Mucosa of stomach (tissue), 1 donor: Measurements from ENCODE around the gene CTNS.
A peak's percentile ranks its signal among the peaks of the same experiment; 100 is the strongest.

Experiments used
- H3K27me3 ChIP-seq: one replicate; pipeline ENCODE4 v1.7.0; 2013; ENCODE audit warnings: mild to moderate bottlenecking, low read length; ENCODE audit not compliant: control insufficient read depth, insufficient read depth
- H3K36me3 ChIP-seq: one replicate; pipeline ENCODE4 v1.7.0; 2013; ENCODE audit warnings: low read length; ENCODE audit not compliant: control insufficient read depth, insufficient read depth
- H3K4me1 ChIP-seq: one replicate; pipeline ENCODE4 v1.7.0; 2013; ENCODE audit warnings: mild to moderate bottlenecking, low read length; ENCODE audit not compliant: control insufficient read depth, insufficient read depth
- H3K4me3 ChIP-seq: one replicate; pipeline ENCODE4 v1.7.0; 2013; ENCODE audit warnings: low read length
- H3K9ac ChIP-seq: one replicate; pipeline ENCODE4 v1.7.0; 2013; ENCODE audit warnings: mild to moderate bottlenecking, low read length, moderate library complexity
- H3K9me3 ChIP-seq: one replicate; pipeline ENCODE4 v1.7.0; 2013; ENCODE audit warnings: mild to moderate bottlenecking, low read length, moderate library complexity; ENCODE audit not compliant: control insufficient read depth
- donor health status: Pancreatic carcinoma.

Gene CTNS

DNA sequence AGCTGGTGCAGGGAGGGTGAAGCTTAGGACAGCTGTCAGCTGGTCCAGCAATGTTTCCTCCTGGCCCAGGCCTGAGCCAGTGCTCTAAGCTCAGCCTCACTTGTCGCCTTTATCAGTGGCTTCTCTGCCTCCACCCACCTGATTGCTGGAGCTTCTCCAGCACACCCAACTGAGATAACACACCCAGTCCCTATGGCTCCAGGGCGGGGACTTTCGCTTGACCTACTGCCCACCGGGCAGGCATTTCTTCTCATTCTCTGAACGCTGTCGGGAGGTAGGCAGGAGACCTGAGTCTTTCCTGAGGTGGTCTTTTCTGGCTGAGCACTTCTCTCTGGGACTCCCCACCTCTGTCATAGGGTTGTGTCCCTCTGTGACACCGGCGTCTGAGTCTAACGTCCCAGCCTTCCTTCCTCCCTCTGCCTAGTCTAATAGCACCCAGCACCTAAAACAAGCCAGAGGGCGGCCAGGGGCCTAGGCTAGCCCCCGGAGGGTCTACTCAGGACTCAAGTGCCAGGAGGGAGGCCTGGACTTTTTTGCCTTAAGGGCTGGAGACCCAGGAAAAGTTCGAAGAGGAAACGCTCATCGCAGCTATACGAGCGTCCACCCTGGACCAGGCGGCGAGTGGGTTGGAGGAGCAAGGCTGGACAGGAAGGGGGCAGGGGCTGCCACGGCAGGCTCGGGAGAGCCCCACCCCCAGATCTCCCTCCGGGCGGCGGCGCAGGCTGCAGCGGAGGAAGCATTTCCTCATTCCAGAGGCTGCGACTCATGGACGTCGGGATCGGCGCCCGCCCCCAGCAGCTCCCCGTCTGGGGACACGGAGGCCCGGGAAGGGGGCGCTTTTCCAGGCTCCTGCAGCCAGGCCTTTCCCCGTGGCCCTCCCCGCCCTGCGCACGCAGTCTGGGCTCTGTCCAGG lies 31.1 kb downstream of the CTNS start:
- H3K9me3 ChIP-seq: no peaks in the 10 kb centered on the region
- H3K4me1 ChIP-seq: peaks cover 24% of the 10 kb centered on the region
- H3K9ac ChIP-seq: peak overlapping the region; percentile 81
- peak overlapping the region; percentile 89 for H3K4me3 ChIP-seq
- H3K27me3 ChIP-seq: no peaks in the 10 kb centered on the region
- H3K36me3 ChIP-seq: peaks cover 10% of the 10 kb centered on the region

DNA sequence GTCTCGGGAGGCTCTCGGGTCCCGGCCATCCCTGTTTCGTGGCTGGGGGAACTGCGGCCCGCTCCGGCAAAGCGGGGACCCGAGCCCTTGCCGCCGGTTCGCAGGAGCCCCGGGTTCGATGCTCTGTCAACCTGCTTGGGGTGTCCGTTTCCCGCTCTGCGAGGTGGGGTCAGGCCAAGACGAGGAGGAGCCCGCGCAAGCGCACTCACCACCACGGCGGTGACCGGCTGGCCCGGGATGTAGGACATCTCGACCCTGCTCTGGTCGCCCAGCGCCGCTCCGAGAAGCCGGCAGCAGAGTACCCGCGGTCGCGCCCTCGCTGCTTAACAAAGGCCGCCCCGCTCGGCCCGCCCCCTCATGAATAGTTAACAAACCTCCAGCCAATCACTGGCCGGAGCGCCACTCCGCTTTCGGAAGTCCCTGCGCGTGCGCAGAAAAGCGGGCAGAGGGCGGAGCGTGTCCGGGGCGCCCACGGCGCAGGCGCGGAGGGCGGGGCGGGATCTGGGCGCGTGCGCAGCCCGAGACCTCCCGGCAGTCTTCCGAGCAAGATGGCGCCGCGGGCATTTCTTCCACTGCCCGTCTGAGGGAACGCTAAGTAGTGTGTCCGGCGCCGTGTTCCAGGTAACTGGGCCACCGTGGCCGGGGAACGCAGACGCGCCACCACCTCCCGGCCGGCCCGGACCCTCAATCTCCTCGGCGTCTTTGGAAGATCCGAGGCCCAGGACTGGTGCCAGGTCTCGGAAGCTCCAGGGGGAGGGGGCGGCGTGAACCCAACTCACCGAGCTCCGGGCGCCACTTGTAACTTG lies 31.9 kb downstream of the CTNS start, which contains the start of the genes EMC6 and TAX1BP3:
TSS of gene EMC6 (plus strand) at position 534 of the 806 bp plus-strand sequence. CDS start 335 bp downstream, outside the sequence.
TSS of gene TAX1BP3 (minus strand) at position 300 of the 806 bp plus-strand sequence. CDS start at position 248, 52 bp downstream.
- H3K27me3 ChIP-seq: no peaks in the 10 kb centered on the region
- H3K9me3 ChIP-seq: no peaks in the 10 kb centered on the region
- H3K4me3 ChIP-seq: peak within 1 kb of the TSS; percentile 89
- peak within 1 kb of the TSS; percentile 81 for H3K9ac ChIP-seq
- H3K4me1 ChIP-seq: peaks cover 24% of the 10 kb centered on the region
- H3K36me3 ChIP-seq: peaks cover 10% of the 10 kb centered on the region

DNA sequence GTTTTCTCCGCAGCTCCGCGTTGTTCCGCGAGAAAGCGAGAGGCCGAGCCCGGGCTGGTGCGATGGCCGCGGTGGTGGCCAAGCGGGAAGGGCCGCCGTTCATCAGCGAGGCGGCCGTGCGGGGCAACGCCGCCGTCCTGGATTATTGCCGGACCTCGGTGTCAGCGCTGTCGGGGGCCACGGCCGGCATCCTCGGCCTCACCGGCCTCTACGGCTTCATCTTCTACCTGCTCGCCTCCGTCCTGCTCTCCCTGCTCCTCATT lies 32.5 kb downstream of the CTNS start:
- peaks cover 24% of the 10 kb centered on the region for H3K4me1 ChIP-seq
- H3K4me3 ChIP-seq: peak overlapping the region; percentile 53
- H3K27me3 ChIP-seq: no peaks in the 10 kb centered on the region
- peak overlapping the region; percentile 81 for H3K9ac ChIP-seq
- H3K9me3 ChIP-seq: no peaks in the 10 kb centered on the region
- peaks cover 10% of the 10 kb centered on the region for H3K36me3 ChIP-seq

DNA sequence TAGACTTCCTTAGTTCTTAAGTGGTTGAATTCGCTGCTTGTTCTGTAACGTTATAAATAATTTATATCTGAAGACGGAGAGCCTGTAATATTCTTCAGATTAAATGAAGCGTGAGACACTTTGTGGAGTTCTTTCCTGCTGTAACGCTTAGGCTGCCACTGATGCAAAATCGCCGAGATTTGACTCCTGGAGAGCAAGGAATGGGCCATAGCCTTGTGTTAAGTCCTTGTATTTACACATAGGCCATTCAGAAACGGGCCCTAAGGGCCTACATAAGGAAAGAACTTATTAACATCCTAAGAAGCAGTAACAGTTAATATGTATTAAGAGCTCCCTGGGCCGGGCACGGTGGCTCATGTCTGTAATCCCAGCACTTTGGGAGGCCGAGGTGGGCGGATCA lies 33.0 kb downstream of the CTNS start:
- Histone ChIP-seq H3K27me3 (no peaks in the 10 kb centered on the region), H3K36me3 (peaks cover 8% of the 10 kb centered on the region), H3K4me1 (peaks cover 24% of the 10 kb centered on the region), H3K9ac (peak overlapping the region; percentile 81), H3K9me3 (no peaks in the 10 kb centered on the region), H3K4me3 (peak overlapping the region; percentile 53)

DNA sequence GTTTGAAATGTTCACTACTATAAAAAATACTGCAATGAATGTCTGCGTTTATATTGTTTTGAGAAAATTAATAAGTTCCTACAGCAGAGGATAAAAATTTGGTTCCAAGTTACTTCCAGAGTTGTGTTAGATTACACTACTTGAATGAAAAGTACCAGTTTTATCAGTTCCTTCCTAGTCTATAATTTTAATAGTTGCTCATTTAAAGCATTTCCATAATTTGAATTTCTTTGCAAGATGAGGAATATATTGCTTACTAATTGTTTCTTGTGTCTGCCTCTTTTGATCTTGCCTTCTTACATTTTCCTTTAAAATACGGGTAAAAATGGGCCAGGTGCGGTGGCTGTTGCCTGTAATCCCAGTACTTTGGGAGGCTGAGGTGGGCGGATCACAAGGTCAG lies 36.0 kb downstream of the CTNS start:
- Histone ChIP-seq H3K4me3 (no peak overlapping the region), H3K4me1 (peaks cover 8% of the 10 kb centered on the region), H3K36me3 (no peaks in the 10 kb centered on the region), H3K9me3 (no peaks in the 10 kb centered on the region), H3K9ac (no peak overlapping the region), H3K27me3 (no peaks in the 10 kb centered on the region)

DNA sequence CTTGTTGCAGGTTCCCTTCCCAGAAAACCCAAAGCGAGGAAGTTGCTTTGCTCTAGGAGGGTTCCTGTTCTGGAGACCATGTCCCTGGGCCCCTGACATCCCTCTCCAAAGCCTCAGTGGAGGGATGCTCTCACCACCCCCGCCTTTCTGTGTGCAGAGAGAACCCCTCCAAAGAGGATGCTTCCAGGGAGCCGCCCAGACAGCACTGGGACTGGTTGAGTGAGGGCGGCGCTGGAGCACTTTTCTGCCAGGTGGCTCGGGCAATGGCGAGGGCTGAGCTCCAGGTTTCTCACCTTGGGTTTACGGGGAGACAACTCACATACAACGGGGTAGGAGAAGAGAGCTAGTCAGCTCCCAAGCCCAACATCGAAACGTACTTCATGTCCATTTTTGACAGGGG lies 39.3 kb downstream of the CTNS start:
- H3K4me3 ChIP-seq: no peak overlapping the region
- no peak overlapping the region for H3K9ac ChIP-seq
- no peaks in the 10 kb centered on the region for H3K9me3 ChIP-seq
- H3K36me3 ChIP-seq: no peaks in the 10 kb centered on the region
- H3K4me1 ChIP-seq: peaks cover 16% of the 10 kb centered on the region
- peaks cover under 1% of the 10 kb centered on the region for H3K27me3 ChIP-seq

DNA sequence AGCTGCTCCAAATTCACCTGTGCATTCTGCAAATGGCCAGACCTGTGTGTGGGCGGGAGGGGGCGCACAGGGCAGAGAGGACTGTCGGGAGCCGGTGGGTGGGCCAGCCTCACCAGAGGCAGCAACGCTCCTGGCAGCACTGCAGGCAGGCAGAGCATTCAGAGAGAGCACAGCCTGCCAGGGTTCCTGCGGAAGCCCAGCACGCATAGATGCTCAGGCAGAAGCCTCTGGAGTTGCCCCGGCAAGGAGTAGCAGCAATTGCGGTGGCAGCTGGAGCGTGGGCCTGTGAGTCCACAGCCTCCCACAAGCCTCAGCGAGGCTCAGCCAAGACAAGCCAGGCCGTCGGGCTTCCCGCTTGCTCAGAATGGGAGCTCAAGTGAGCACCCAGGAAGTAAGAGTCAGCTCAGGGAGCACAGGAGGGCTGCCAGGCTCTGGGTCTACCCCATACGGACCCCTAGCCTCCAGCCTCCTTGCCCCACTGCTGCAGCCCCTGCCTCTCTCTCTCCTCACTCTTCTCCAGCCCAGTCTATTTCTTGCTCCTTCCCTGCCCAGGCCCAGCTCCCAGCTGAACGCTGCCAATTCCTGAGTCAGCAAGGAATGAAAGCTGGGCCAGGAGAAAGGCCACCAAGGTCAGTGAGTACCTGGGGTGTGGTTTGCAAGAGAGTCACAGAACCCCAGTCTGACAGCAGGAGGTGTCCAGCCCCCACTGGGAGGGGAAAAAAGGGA lies 41.7 kb downstream of the CTNS start:
- no peaks in the 10 kb centered on the region for H3K9me3 ChIP-seq
- no peaks in the 10 kb centered on the region for H3K36me3 ChIP-seq
- H3K27me3 ChIP-seq: peaks cover 17% of the 10 kb centered on the region
- H3K4me1 ChIP-seq: peaks cover 16% of the 10 kb centered on the region
- no peak overlapping the region for H3K4me3 ChIP-seq
- H3K9ac ChIP-seq: no peak overlapping the region

DNA sequence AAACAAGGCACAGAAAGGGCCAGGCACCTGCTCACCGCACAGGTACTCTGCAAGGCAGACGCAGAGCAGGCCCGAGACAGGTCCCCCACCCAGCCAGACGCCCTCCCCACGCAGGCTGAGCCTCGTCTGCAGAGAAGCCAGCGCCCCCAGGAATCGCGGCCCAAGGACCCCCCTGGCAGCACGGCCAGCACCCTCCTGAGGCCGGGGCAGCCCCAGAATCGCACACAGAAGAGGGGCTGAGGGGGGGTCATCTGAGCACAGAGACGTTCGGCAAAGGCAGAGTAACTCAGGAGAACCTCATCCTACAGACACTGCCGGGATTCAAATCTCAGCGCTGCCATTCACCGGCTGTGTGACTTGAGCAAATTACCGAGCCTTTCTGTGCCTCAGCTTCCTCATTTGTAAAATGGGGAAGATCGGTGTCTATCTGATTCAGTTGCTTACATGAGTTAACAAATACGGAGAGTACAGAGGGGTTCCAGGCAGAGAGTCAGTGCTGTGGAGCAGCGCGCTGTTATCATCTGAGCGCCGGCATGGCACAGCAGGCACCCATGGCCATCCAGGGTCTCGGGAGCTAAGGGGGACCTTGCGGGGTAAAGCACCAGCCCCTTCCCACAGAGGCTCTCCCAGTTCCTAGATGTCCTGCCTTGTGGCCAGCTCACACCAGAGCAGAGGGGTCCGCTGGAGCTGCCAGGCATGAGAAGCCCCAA lies 42.4 kb downstream of the CTNS start:
- Histone ChIP-seq H3K9ac (no peak overlapping the region), H3K9me3 (no peaks in the 10 kb centered on the region), H3K27me3 (peaks cover 22% of the 10 kb centered on the region), H3K4me3 (no peak overlapping the region), H3K36me3 (no peaks in the 10 kb centered on the region), H3K4me1 (peaks cover 16% of the 10 kb centered on the region)

DNA sequence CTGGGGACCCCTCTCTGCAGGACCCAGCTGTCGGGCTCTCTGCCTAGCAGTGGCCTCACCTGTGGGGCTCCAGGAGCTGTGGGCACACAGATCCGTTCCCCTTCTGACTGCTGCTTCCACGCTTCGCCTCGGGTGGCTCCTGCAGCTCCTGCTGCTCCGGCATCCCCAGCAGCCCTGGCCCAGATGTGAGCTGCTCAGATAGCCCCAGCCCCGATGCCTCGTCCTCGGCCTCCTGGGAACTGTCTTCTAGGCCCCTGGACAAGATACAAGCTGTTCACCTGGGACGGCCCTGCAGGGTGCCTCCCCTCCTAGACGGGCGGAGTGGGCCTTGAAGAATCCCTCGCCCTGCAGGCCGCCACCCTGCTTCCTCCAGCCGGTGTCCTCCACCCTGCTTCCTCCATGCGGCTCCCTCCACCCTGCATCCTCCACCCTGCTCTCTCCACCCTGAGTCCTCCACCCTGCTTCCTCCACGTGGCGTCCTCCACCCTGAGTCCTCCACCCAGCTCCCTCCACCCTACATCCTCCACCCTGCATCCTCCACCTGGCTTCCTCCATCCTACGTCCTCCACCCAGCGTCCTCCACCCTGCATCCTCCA lies 43.1 kb downstream of the CTNS start:
- Histone ChIP-seq H3K27me3 (peaks cover 29% of the 10 kb centered on the region), H3K4me1 (peaks cover 16% of the 10 kb centered on the region), H3K36me3 (no peaks in the 10 kb centered on the region), H3K4me3 (no peak overlapping the region), H3K9ac (no peak overlapping the region), H3K9me3 (no peaks in the 10 kb centered on the region)

DNA sequence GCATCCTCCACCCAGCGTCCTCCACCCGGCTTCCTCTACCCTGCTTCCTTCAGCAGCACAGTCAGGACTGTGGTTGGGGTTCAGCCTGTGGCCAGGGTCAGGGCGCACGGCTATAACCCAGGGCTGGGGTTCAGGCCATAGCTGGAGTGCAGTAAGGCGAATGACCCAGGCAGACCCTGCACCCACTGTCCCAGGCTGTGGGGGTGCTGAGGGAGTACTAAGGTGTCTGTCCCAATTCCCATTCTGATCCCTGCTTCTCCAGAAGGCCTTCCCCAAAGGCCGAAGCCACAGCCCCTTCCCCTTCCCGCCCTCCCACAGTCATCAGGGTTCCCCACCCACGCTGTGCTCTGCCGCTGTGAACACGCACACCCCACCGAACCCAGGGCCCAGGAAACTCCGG lies 44.5 kb downstream of the CTNS start:
- Histone ChIP-seq H3K36me3 (no peaks in the 10 kb centered on the region), H3K9ac (no peak overlapping the region), H3K9me3 (no peaks in the 10 kb centered on the region), H3K4me3 (no peak overlapping the region), H3K4me1 (peaks cover 16% of the 10 kb centered on the region), H3K27me3 (peaks cover 35% of the 10 kb centered on the region)

DNA sequence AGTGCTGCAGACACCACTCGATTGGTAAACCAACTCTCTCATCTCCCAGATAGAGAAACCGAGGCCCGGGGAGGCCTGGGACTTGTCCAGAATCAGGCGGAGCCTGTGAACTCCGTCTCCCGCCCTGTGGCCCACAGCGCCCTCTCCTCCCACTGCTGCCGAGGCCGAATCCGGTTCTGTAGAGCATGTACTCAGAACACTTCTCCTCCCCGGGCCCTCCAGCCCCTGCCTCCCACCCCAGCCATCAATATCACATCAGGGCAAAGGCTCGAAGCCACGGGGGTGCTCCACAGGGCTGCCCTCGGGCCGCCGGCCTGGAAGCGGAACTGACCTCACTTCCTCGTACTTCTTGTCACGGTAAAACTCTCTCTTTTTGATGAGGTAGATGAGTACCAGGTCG lies 45.0 kb downstream of the CTNS start:
- H3K36me3 ChIP-seq: no peaks in the 10 kb centered on the region
- H3K9ac ChIP-seq: no peak overlapping the region
- H3K4me3 ChIP-seq: no peak overlapping the region
- H3K27me3 ChIP-seq: peaks cover 35% of the 10 kb centered on the region
- H3K9me3 ChIP-seq: no peaks in the 10 kb centered on the region
- H3K4me1 ChIP-seq: peaks cover 16% of the 10 kb centered on the region
